Measurements from ENCODE around the gene TMED1. TPM values are rescaled to one million over a fixed set of nuclear protein-coding genes. Genes with fewer than 3 reads are reported as not detected.
"Not testable (repeated sequence)": the region's sequence is repeated elsewhere in the genome, so short reads cannot be mapped to it uniquely, and the experiment has no call there.

Gene TMED1
- total RNA-seq, 5 donors from 2014 or later (not counting 1 experiment from before 2014, with no cell fraction given): 6.1 to 11.4 (median 9.5) TPM

DNA sequence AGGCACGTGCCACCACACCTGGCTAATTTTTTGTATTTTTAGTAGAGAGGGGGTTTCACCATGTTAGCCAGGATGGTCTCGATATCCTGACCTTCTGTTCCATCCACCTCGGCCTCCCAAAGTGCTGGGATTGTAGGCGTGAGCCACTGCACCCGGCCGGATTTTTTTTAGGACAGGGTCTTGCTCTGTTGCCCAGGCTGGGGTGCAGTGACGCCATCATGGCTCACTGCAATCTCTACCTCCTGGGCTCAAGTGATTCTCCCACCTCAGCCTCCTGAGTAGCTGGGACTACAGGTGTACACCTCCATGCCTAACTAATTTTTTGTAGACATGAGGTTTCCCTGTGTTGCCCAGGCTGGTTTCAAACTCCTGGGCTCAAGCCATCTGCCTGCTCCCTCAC lies 1.6 kb upstream of the TMED1 start:
- 96% methylated on average over 5 of the region's 7 CpGs for WGBS (ENCODE audit: insufficient coverage)

DNA sequence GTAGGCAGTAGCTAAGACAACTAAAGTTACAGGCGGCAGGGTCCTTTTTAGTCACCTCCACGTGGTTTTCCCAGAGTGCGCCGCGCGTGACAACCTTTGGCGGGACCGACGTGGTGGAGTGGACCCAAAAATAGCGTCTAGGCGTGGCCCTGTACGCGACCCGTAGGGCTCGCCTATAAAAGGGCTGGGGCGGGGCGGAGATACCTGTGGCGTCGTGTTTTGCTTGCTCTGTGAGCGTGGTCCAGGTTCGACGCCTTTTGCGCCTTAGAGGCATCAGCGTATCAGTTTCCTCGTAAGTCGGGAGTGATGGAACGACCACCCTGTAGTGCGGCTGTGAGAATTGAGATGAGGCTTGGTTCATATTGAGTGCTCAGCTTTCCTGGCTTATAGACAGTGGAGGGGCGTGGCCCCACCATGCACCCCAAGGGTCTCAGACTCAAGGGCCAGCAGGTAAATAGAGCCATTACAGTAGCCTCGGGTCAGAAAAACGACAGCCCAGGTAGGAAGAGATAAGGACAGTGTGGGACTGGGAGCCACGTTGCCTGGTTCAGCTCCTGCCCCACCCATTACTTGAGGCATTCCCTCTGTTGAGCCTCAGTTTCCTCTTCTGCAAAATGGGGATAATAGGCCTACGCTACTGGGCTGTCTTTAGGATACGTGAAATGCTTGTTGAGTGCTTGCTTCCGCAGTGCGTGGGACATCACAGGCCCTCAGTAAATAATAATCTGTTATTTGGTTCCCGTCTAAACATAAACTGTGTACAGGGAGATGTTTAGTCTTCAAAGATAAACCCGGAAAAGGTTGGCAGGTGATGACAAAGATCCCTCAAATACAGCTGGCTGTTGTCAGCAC lies 693 bp upstream of the TMED1 start:
- ChIA-PET POLR2A (interaction anchor here (0.5 to 1.0 kb wide), 3 partner anchors 20 to 134 kb away, joined by 3 to 5 read pairs (median 4); no protein-coding TSS in a partner anchor), CTCF (interaction anchor here (0.7 to 2.4 kb wide), 12 partner anchors 20 to 716 kb away, joined by 3 to 33 read pairs (median 6); partner anchors contain the start of gene DNM2 (in 1 of the 2))
- H3K36me3 Mint-ChIP-seq: peaks cover 4% of the 10 kb centered on the region
- Histone ChIP-seq H3K4me1 (ENCODE audit: control insufficient read depth in 1 of 2, extremely low read depth in 1 of 2, insufficient read depth in 2 of 2, low read length in 2 of 2) (peaks cover 2 to 25% of the 10 kb centered on the region in 2 experiments), H3K36me3 (ENCODE audit: control insufficient read depth in 2 of 2, extremely low read depth in 1 of 2, insufficient read depth in 1 of 2, low read length in 1 of 2) (peaks cover 4 to 16% of the 10 kb centered on the region in 2 donors), H3K27me3 (replicated peaks in 1 of 2; ENCODE audit: control insufficient read depth in 2 of 2, extremely low read depth in 1 of 2, insufficient read depth in 2 of 2, low read length in 1 of 2) (no peaks in the 10 kb centered on the region), H3K9me3 (no peaks in the 10 kb centered on the region), H3K27ac (ENCODE audit: low read length) (peak overlapping the region; percentile 97), H3K4me3 (ENCODE audit: control insufficient read depth in 1 of 2, extremely low read depth in 1 of 2, low read length in 1 of 2) (peak overlapping the region; percentile 76 to 95)
- ATAC-seq (replicated peaks in 1 of 4): peak; percentile 33 to 44 (median 42)
- WGBS (ENCODE audit: insufficient coverage): 28% methylated on average over 32 of the region's 38 CpGs
- H3K4me3 Mint-ChIP-seq: peak overlapping the region; percentile 97 to 99 (median 98)
- H3K9me3 Mint-ChIP-seq: peaks cover 0 to 10% (median 3%) of the 10 kb centered on the region in 3 donors
- DNase-seq: peak in 22 of 35 experiments; percentile 61 to 81 (median 71)
- peaks cover 12 to 17% (median 16%) of the 10 kb centered on the region in 3 donors for H3K4me1 Mint-ChIP-seq
- H3K27ac Mint-ChIP-seq: peak overlapping the region; percentile 99 to 100
- H3K27me3 Mint-ChIP-seq: no peaks in the 10 kb centered on the region

More for the DNA sequence above, 1.6 kb upstream of the TMED1 start:
- not testable (repeated sequence) for H3K27me3 ChIP-seq (replicated peaks in 1 of 2; ENCODE audit: control insufficient read depth in 2 of 2, extremely low read depth in 1 of 2, insufficient read depth in 2 of 2, low read length in 1 of 2); ATAC-seq (replicated peaks in 1 of 4); H3K36me3 ChIP-seq (ENCODE audit: control insufficient read depth in 2 of 2, extremely low read depth in 1 of 2, insufficient read depth in 1 of 2, low read length in 1 of 2); H3K4me3 ChIP-seq (ENCODE audit: control insufficient read depth in 1 of 2, extremely low read depth in 1 of 2, low read length in 1 of 2); H3K27ac ChIP-seq (ENCODE audit: low read length); H3K27me3 Mint-ChIP-seq; H3K27ac Mint-ChIP-seq; H3K9me3 ChIP-seq; H3K36me3 Mint-ChIP-seq; DNase-seq; H3K4me3 Mint-ChIP-seq
- Mint-ChIP-seq H3K4me1 (peaks cover 12 to 17% (median 16%) of the 10 kb centered on the region in 3 donors), H3K9me3 (peaks cover 0 to 10% (median 3%) of the 10 kb centered on the region in 3 donors)
- POLR2A ChIA-PET: interaction anchor here in 1 of 2 donors (1.0 kb wide), 1 partner anchor 19 kb away, joined by 3 read pairs; no protein-coding TSS in a partner anchor
- CTCF ChIA-PET: interaction anchor here in 1 of 2 donors (2.4 kb wide), 1 partner anchor 27 kb away, joined by 31 read pairs; no protein-coding TSS in a partner anchor
- peaks cover 2 to 25% of the 10 kb centered on the region in 2 experiments for H3K4me1 ChIP-seq (ENCODE audit: control insufficient read depth in 1 of 2, extremely low read depth in 1 of 2, insufficient read depth in 2 of 2, low read length in 2 of 2)

DNA sequence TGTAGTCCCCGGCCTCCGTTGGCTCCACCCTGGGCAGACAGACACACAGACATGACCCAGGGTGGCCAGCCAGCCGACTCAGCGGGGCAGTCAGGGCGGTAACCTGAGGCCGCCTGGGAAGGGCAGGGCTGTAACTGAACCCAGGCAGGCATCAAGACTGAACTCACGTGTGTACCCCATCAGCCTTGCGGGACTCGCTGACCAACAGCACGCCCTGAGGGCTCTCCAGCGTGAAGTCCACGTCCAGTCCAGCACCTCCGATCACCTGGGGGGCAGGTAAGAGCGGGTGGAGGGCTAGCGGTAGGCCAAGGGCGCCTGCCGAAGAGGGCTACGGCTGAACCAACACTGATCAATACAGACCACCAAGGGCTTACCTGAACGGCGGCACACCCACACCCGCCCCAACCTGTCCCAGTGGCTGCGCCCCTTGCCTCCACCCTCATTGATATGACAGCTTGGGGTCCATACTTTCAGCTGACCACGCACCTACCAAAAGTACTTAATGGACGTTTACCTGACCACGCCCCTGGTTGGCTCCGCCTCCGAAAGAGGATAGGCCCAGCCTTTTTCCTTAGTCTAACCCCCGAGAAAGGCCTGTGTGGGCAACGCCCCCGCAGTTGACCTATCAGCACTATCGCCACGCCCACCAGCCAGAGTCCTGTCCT lies 791 bp downstream of the TMED1 start:
- Histone ChIP-seq H3K9me3 (no peaks in the 10 kb centered on the region), H3K4me1 (ENCODE audit: control insufficient read depth in 1 of 2, extremely low read depth in 1 of 2, insufficient read depth in 2 of 2, low read length in 2 of 2) (peaks cover 2 to 25% of the 10 kb centered on the region in 2 experiments), H3K27me3 (replicated peaks in 1 of 2; ENCODE audit: control insufficient read depth in 2 of 2, extremely low read depth in 1 of 2, insufficient read depth in 2 of 2, low read length in 1 of 2) (no peaks in the 10 kb centered on the region), H3K4me3 (ENCODE audit: control insufficient read depth in 1 of 2, extremely low read depth in 1 of 2, low read length in 1 of 2) (peak overlapping the region in 1 of 2 donors; percentile 95), H3K36me3 (ENCODE audit: control insufficient read depth in 2 of 2, extremely low read depth in 1 of 2, insufficient read depth in 1 of 2, low read length in 1 of 2) (peaks cover 4 to 18% of the 10 kb centered on the region in 2 donors), H3K27ac (ENCODE audit: low read length) (peak overlapping the region; percentile 97)
- 65% methylated on average over 25 of the region's 32 CpGs for WGBS (ENCODE audit: insufficient coverage)
- Mint-ChIP-seq H3K4me1 (peaks cover 12 to 17% (median 16%) of the 10 kb centered on the region in 3 donors), H3K27ac (peak overlapping the region; percentile 99 to 100), H3K36me3 (peaks cover 4% of the 10 kb centered on the region), H3K27me3 (no peaks in the 10 kb centered on the region), H3K9me3 (peaks cover 0 to 10% (median 3%) of the 10 kb centered on the region in 3 donors), H3K4me3 (peak overlapping the region; percentile 97 to 99 (median 98))
- ChIA-PET CTCF (interaction anchor here (0.5 to 2.4 kb wide), 5 partner anchors 9 to 117 kb away, joined by 3 to 33 read pairs (median 7); partner anchors contain the start of gene DNM2 (in 1 of the 2)), POLR2A (interaction anchor here in 1 of 2 donors (0.9 kb wide), 1 partner anchor 37 kb away, joined by 3 read pairs; no protein-coding TSS in a partner anchor)
- ATAC-seq (replicated peaks in 1 of 4) (no peak), DNase-seq (peak in 6 of 35 experiments; percentile 18 to 97 (median 58))

GRCh38 chr19:10832939-10833296 lies 3.1 kb downstream of the TMED1 start:
- ChIA-PET POLR2A (no interaction called here), CTCF (no interaction called here)
- Mint-ChIP-seq H3K27ac (no peak overlapping the region), H3K4me1 (peaks cover 12 to 17% (median 16%) of the 10 kb centered on the region in 3 donors), H3K36me3 (peaks cover 8% of the 10 kb centered on the region), H3K9me3 (peaks cover 0 to 6% (median 2%) of the 10 kb centered on the region in 3 donors), H3K4me3 (peak overlapping the region in 1 of 3 donors; percentile 24), H3K27me3 (no peaks in the 10 kb centered on the region)
- Histone ChIP-seq H3K4me1 (ENCODE audit: control insufficient read depth in 1 of 2, extremely low read depth in 1 of 2, insufficient read depth in 2 of 2, low read length in 2 of 2) (peaks cover 2 to 25% of the 10 kb centered on the region in 2 experiments), H3K27ac (ENCODE audit: low read length) (no peak overlapping the region), H3K27me3 (replicated peaks in 1 of 2; ENCODE audit: control insufficient read depth in 2 of 2, extremely low read depth in 1 of 2, insufficient read depth in 2 of 2, low read length in 1 of 2) (no peaks in the 10 kb centered on the region), H3K36me3 (ENCODE audit: control insufficient read depth in 2 of 2, extremely low read depth in 1 of 2, insufficient read depth in 1 of 2, low read length in 1 of 2) (peaks cover 4 to 30% of the 10 kb centered on the region in 2 donors), H3K9me3 (no peaks in the 10 kb centered on the region), H3K4me3 (ENCODE audit: control insufficient read depth in 1 of 2, extremely low read depth in 1 of 2, low read length in 1 of 2) (no peak overlapping the region)
- DNase-seq (no peak), ATAC-seq (replicated peaks in 1 of 4) (no peak)
- WGBS (ENCODE audit: insufficient coverage): 92% methylated on average over 14 of the region's 20 CpGs

DNA sequence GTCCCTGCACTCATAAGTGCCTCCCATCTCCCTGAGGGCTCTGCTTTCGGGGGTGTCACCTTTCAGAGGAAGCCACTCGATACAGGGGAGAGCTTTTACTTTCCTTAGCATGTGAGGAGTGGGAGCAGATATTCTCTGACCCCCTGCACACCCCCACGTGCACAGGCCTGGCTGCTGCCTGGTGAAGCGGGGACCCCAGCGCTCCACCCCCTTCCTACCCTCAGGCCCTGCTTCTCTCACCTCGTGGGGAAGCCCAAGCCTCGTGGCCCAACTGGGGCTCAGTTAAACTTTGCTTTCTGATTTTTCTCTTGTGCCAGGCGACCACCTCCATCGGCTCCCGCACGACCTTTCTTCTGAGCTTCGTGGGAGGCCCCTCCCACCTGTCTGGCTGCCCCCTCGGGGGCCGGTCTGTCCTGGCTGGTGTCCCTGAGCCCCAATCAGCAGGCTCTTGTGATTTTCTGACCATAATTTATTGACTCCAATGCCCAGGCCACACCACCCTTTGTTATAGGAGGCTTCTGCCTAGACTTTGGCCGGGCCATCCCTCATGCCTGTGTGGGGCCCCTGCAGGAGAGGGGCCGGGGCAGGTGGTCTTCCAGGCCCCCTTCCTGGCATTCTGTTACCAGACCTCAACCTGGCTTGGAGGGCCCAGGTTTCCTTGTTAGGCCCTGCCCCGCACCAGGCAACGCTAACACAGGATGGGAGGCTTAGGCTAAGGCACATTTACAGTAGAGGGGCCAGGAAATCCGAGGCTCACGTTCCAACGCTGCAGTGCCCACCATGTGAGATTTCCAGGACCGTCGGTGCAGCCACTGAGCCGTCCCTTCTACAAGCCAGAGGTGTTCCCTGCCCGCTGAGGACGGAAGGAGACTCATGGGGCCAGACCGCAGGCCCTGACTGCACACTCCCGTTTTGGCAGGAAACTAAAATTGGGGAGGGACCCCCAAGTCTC lies 3.7 kb downstream of the TMED1 start:
- Mint-ChIP-seq H3K9me3 (peaks cover 0 to 6% (median 2%) of the 10 kb centered on the region in 3 donors), H3K4me1 (peaks cover 12 to 17% (median 16%) of the 10 kb centered on the region in 3 donors), H3K4me3 (no peak overlapping the region), H3K36me3 (peaks cover 8% of the 10 kb centered on the region), H3K27me3 (no peaks in the 10 kb centered on the region), H3K27ac (no peak overlapping the region)
- no peak overlapping the region for H3K4me3 ChIP-seq (ENCODE audit: control insufficient read depth in 1 of 2, extremely low read depth in 1 of 2, low read length in 1 of 2)
- peaks cover 4 to 30% of the 10 kb centered on the region in 2 donors for H3K36me3 ChIP-seq (ENCODE audit: control insufficient read depth in 2 of 2, extremely low read depth in 1 of 2, insufficient read depth in 1 of 2, low read length in 1 of 2)
- ATAC-seq (replicated peaks in 1 of 4) (no peak), DNase-seq (no peak)
- POLR2A ChIA-PET: no interaction called here
- 92% methylated on average over 22 of the region's 28 CpGs for WGBS (ENCODE audit: insufficient coverage)
- no peaks in the 10 kb centered on the region for H3K27me3 ChIP-seq (replicated peaks in 1 of 2; ENCODE audit: control insufficient read depth in 2 of 2, extremely low read depth in 1 of 2, insufficient read depth in 2 of 2, low read length in 1 of 2)
- CTCF ChIA-PET: no interaction called here
- peaks cover 2 to 25% of the 10 kb centered on the region in 2 experiments for H3K4me1 ChIP-seq (ENCODE audit: control insufficient read depth in 1 of 2, extremely low read depth in 1 of 2, insufficient read depth in 2 of 2, low read length in 2 of 2)
- no peaks in the 10 kb centered on the region for H3K9me3 ChIP-seq
- no peak overlapping the region for H3K27ac ChIP-seq (ENCODE audit: low read length)
